Frontal cortex (tissue), 4 donors: ENCODE measurements around the gene FXYD6. TPM values are rescaled to one million over a fixed set of nuclear protein-coding genes. Genes with fewer than 3 reads are reported as not detected.
"Not testable (repeated sequence)": the region's sequence is repeated elsewhere in the genome, so short reads cannot be mapped to it uniquely, and the experiment has no call there.

Experiments used
- DNase-seq, 2 donors: peaks; one replicate each; pipeline ENCODE4 v3.0.0; 2012; ENCODE audit warnings: low spot score in 2 of 2
- FAIRE-seq: peaks from 2 replicates; lab custom pipeline; 2012; peaks lifted over from hg19 to GRCh38; lab: Jason Lieb, UNC
- total RNA-seq: library from RNA; depleted of rRNA; stranded (reverse); fragments of >200 nt; gene quantifications from one replicate; pipeline ENCODE4 v1.2.3, GENCODE V29; 2014
- donor health status: control.
- donor health status: control.
- donor health status: control.

The FXYD6 gene
- total RNA-seq, 1 donor from 2014 or later, result 69.3 TPM

DNA sequence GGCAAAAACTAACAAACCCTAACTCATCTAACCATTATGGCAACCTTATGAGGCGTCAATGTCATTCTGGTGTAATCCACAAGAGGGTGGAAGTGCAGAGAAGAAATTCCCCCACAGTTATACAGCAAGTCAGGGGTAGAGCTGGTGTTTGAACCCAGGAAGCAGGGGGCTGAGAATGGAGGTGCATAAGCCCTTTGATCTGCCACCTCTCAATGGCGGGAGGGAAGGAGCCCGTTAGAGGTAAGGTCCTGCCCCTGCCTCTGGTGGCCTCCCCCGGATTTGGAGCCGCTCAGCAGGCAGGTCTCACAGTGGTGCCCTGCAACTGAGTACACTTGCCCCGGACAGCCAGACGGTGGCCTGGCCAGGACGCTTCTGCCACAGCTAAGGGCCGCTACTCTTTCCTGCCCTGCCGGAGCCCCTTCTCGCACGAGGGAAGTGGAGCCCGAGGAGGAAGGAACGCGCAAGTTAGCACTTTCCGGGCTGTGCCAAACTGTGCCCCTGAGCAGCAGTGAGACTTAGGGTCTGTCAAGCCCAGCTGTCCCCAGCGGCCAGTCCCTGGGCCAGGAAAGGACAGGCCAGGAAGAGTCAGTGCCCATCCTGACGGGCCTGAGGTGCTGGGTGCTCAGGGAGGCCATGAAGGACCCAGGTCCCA, 53.0 kb downstream of the FXYD6 start:
- FAIRE-seq, result no peak
- no peak for DNase-seq

GRCh38 chr11:117822074-117823033, 54.1 kb downstream of the FXYD6 start:
- FAIRE-seq, result no peak

DNA sequence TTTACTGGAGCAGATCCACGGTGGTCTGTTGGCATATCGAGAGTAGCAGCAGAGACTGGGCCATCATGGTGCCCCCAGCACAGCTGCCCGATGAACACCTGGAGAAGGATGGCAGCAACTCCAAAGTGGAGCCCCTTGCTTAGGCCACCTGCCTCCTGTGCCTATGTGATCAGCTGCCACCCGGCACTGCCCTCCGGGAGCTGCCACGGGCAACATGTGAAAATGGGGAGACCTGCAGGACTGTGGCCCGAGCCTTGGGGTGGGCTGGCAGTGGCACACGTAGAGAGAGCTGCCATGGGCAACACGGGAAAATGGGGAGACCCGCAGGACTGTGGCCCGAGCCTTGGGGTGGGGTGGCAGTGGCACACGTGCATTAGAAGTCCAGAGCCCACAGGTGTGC, 55.0 kb downstream of the FXYD6 start:
- DNase-seq, result no peak
- no peak for FAIRE-seq

More at GRCh38 chr11:117822074-117823033, 54.1 kb downstream of the FXYD6 start:
- peak in 1 of 2 donors; percentile 64 for DNase-seq

DNA sequence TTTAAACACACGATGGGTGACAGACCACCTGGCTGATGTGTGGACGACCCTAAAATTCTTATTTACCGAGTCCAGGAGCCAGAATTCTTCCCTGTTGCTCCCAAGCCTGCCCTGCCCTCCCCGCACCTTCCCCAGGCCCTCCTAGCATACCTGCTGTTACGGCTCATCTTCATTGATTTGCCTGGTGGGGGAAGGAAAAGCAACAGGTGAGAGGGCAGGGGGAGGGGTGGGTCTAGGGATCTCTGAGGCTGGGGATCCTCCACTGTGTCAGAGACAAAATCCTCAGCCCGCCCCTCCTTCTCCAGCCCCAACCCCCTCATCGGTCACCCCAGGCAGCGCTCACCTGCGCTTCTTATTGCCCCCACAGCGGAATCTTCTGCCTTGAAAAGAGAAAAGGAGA, 55.9 kb downstream of the FXYD6 start:
- DNase-seq (no peak), FAIRE-seq (no peak)

GRCh38 chr11:117820071-117820470, 56.4 kb downstream of the FXYD6 start:
- FAIRE-seq (no peak), DNase-seq (no peak)

- FAIRE-seq, result no peak
- peak; percentile 38 to 67 for DNase-seq
Observed at GRCh38 chr11:117819096-117820040, 57.1 kb downstream of the FXYD6 start.

DNA sequence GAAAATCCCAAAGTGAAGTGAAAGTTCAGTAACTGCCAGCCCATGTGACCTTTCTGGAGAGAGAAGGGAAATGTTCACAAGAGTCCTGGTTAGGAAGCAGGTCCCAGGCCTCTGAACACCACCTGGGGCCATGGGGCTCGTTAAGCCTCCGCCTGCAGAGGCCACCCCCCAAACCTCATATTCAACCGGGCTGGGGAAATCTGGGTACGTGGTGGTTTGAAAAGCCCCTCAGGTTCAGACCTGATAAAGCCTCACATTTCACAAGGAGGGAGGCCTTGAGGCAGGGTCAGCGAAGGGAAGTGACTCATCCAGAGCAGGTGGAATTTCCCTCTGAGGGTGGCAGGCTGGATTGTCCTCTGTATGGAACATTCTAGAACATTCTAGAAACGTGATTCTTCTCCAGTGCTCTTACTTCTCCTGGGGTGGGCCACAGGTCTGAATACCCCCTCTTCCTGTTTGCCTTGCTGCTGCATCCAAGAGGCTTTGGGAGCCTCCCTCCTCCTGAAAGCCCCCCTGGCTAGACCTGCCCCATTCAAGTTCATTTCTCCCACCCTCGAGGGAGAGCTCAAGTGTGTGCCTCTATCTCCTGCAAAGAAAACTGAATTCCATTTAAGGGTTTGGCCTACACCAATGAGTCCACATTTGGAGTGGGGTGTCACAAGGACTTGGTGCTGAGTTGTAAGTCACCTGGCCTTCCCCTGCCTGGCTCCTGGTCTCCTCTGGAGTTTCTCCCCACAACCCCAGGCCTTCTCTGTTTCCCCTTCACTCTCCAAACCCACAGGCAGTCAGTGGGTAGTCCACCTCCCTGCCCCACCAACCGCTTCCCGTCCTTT, 58.2 kb downstream of the FXYD6 start:
- no peak for FAIRE-seq
- no peak for DNase-seq

GRCh38 chr11:117817368-117818040, 59.0 kb downstream of the FXYD6 start:
- FAIRE-seq (no peak), DNase-seq (peak; percentile 64 to 77)

DNA sequence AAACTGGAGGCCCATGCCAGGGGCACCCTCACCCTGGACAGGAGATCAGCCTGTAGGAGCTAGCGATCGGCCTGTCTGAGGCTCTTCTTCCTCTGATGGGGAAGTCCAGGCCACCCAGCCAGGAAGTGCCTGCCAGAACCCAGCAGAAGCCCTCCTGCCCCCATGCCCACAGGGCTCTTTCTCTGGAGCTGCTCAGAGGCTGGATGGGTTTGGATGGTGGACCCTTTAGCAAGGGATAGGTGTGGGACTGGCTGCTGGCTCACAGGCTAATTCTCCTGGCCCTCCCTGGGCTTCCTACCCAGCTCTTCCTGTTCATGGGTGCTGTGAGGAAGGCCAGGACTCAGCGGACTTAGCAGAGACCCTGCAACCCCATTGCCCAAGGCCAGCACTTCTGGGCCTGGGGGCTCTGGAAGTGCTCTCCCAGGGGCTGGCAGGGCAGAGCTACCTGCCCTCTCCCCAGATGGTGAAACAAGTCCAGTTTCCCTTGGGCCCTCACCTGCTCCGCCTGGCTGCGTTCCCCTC, 59.6 kb downstream of the FXYD6 start:
- DNase-seq (no peak), FAIRE-seq (no peak)

- DNase-seq, result no peak
- FAIRE-seq, result no peak
Observed at GRCh38 chr11:117816151-117816741, 60.2 kb downstream of the FXYD6 start.

DNA sequence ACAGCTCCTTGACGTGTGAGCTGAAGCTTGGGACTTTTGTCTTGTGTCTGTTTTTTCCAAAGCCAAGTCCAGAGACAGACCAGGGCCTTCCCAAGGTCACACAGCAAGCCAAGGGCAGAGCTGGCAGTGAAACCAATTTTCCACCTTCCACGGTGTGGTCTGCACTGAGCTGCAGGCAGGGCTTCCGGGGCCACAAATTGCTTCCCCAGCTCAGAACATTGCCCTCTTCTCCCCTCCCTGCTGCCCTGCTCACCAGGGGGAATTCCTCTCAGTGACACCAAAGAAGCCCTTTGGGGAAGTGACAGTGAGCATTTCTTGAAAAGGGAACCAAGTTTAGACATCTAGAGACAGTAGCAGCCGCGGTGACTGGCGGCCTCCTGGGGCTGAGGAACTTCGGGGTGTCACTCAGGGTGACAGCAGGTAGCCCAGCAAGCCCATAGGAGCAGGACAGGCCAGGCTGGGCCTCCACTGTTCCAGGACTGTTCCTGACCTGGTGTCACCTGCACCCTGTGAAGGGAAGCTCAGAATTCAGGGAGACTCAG, 61.1 kb downstream of the FXYD6 start:
- FAIRE-seq, result no peak
- no peak for DNase-seq

- no peak for DNase-seq
- no peak for FAIRE-seq
Observed at GRCh38 chr11:117814766-117815261, 61.6 kb downstream of the FXYD6 start.

- FAIRE-seq (no peak), DNase-seq (no peak)
Observed at GRCh38 chr11:117814204-117814765, 62.2 kb downstream of the FXYD6 start.

DNA sequence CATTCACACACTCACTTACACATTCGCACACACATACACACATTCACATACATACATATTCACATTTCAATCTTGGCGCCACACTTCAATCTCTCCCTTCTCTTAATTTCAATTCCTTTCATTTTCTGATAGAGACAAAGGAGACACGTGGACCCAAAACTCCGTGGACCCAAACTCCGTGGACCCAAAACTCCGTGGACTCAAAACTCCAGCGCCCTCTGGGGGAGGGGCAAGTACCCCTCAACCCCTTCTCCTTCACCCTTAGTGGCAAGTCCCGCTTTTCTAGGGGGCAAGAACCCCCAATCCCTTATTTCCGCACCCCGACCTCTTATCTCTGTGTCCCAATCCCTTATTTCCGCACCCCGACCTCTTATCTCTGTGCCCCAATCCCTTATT, 66.4 kb downstream of the FXYD6 start:
- not testable (repeated sequence) for DNase-seq, FAIRE-seq

- no peak for FAIRE-seq
- peak; percentile 59 to 80 for DNase-seq
Observed at GRCh38 chr11:117809236-117810055, 67.0 kb downstream of the FXYD6 start.

DNA sequence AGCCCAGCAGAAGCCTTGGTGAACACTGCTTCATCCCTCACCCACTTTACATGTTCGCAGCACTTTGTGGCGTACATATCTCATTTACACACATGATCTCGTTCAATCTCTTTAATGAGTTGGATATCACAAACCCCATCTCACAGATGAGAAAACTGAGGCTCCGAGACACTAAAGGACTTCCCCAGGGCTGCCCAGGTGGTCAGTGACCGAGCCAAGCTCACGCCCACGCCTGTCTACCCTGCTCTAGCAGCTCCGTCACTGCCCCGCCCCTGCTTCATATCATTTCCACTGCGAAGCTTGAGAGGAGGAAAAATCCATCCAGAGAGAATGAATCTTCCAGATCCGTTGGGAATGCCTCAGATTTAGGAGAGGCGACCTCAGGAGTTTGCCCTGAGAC, 67.7 kb downstream of the FXYD6 start:
- FAIRE-seq (no peak), DNase-seq (no peak)
